D721Med (cell line): Measurements from ENCODE around the gene ABCA13.

Experiments
- DNase-seq: peaks from one replicate; pipeline ENCODE4 v3.0.0; 2011; ENCODE audit warnings: low spot score; ENCODE audit not compliant: insufficient read length
- FAIRE-seq: peaks from 2 replicates; lab custom pipeline; 2011; peaks lifted over from hg19 to GRCh38; lab: Jason Lieb, UNC
- CTCF ChIP-seq: IDR thresholded peaks from 2 replicates; pipeline ENCODE4 v1.5.1; 2012; ENCODE audit warnings: mild to moderate bottlenecking, control low read depth; ENCODE audit not compliant: insufficient read depth; ENCODE audit errors: missing control alignments

ABCA13 gene

DNA sequence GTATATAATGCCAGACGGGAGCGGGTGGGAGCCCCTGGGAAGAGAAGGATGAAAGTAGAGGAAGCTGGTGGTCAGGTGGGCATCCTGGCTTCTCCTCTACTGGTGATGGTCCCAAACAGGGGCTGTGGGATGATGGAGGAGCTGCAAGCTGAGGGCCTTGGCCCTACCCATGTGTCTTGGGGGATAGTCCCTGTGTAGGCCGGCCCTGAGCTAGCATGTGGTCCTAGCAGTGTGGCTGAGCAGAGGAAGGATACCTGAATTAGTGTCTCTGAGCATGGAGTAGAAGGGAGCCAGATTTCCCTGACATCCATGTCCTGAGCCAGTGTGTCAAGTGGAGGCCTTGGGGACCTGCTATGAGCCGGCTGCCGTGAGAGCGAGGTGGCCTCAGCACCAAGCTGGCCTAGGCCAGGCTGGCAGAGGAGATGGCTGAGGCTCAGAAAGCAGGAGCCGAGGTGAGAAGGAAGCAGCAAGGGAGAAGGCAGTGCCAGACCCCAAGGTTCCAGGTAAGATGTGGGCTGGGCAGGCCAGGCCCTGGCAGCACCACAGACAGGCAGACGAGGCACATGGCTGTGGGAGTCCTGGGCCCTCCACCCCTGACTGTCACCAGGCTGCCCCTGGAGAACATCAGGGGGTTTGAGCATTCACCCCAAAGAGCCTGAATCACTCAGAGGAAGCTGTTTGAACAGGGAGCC is 150.2 kb downstream of the ABCA13 start:
- FAIRE-seq: no peak
- no peak for DNase-seq
- no peak for TF ChIP-seq CTCF

DNA sequence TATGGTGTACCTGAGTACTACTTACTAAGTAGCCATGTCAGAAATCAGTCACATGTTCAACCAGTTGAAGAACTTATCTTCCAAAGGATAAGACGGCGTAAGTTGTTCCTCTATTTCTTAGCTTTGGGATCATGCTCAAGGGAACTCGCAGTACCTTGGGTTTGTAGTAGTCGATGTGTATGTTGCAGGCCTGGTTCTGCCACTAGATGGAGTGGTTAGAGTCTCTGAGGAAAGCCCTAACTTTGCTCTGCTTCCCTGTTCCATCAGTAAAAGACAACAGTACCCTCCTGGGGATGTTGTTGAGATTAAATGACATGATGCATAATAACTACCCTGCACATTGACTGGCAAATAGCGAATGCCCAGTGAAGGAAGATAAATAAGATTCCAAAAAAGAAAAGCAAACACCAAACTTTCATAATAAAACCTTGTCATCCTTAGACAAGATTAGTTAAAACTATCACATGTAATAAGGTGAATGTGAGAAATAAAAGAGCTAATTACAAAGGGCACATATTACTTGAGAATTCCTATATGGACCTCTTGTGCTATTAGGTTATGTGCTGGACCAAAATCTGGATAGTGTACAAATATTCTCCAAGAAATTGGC is 165.9 kb downstream of the ABCA13 start:
- DNase-seq (no peak), FAIRE-seq (no peak)

DNA sequence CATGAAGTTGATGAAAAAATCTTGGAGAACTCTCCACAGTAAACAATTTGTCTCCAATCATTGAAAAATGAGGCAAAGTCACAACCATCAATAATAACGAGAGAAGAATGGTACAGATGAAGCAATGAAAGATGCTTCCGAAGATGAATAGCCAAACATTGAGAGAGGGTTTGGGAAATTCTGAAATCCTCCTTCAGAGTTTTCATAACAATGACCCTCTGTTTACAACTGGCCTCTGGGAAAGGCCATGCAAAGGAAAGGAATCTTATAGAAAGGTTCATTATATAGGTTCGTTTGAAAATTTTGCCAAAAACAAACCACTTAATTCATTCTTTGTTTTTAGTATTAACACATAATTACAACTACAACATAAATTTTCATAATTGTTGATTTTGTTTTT is 166.5 kb downstream of the ABCA13 start:
- TF ChIP-seq CTCF: no peak
- DNase-seq (no peak), FAIRE-seq (no peak)

More for the DNA sequence above, 165.9 kb downstream of the ABCA13 start:
- peak; percentile 28 for TF ChIP-seq CTCF

- no peak for DNase-seq
- FAIRE-seq: no peak
- TF ChIP-seq CTCF: no peak
Observed at GRCh38 chr7:48347230-48347825, 176.1 kb downstream of the ABCA13 start.

- DNase-seq (no peak), FAIRE-seq (no peak)
- TF ChIP-seq CTCF: no peak
Observed at GRCh38 chr7:48350515-48350914, 179.3 kb downstream of the ABCA13 start.

GRCh38 chr7:48351900-48352299 is 180.6 kb downstream of the ABCA13 start:
- FAIRE-seq: no peak
- no peak for TF ChIP-seq CTCF
- no peak for DNase-seq

DNA sequence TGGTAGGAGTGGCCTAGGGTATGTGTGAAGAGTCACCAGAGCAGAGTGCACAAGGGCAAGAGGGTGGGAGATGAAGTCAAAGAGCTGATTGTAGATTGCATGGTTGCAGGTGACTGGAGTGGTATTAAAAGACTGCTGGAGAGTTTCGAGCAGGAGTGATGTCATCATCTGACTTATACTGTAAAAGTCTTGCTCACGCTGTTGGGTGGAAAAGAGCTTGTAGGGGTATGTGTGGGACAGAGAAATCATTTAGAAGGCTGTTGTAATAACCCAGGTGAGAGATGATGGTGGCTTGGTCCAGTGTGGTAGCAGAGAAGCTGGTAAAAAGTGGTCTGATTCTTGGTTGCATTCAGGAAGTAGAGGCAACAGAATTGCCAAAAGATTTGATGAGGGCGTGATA is 184.1 kb downstream of the ABCA13 start:
- DNase-seq (no peak), FAIRE-seq (no peak)
- TF ChIP-seq CTCF: no peak
